Endothelial cell (in vitro differentiated cells): Measurements from ENCODE around the gene ME1. TPM values are rescaled to one million over a fixed set of nuclear protein-coding genes. Genes with fewer than 3 reads are reported as not detected.

Source experiments
- DNase-seq: peaks from one replicate; pipeline ENCODE4 v3.0.0; 2021; ENCODE audit warnings: low spot score
- H3K27ac Mint-ChIP-seq: one replicate; pipeline ENCODE4 v1.8.0; 2021; ENCODE audit warnings: mixed read lengths, inconsistent platforms; ENCODE audit not compliant: unreplicated experiment
- H3K27me3 Mint-ChIP-seq: one replicate; pipeline ENCODE4 v1.8.0; 2021; ENCODE audit warnings: mild to moderate bottlenecking, moderate library complexity, mixed read lengths, inconsistent platforms; ENCODE audit not compliant: unreplicated experiment
- H3K36me3 Mint-ChIP-seq: one replicate; pipeline ENCODE4 v1.8.0; 2021; ENCODE audit warnings: mild to moderate bottlenecking, low read depth, mixed read lengths, inconsistent platforms; ENCODE audit not compliant: unreplicated experiment
- H3K4me1 Mint-ChIP-seq: one replicate; pipeline ENCODE4 v1.8.0; 2021; ENCODE audit warnings: mild to moderate bottlenecking, mixed read lengths, inconsistent platforms; ENCODE audit not compliant: unreplicated experiment
- H3K4me3 Mint-ChIP-seq: one replicate; pipeline ENCODE4 v1.8.0; 2021; ENCODE audit warnings: mild to moderate bottlenecking, mixed read lengths, inconsistent platforms; ENCODE audit not compliant: unreplicated experiment
- H3K9me3 Mint-ChIP-seq: one replicate; pipeline ENCODE4 v1.8.0; 2021; ENCODE audit warnings: mixed read lengths, inconsistent platforms; ENCODE audit not compliant: unreplicated experiment
- total RNA-seq: library from RNA; stranded (reverse); fragmentation: NEBNext Ultra II Directional; extraction: Animal tissue kit (Norgen Biotek cat#: 25700); gene quantifications from one replicate; pipeline ENCODE4 v1.2.1, GENCODE V29; 2021; ENCODE audit not compliant: unreplicated experiment
- TF ChIP-seq, protein P1 (sequence below): fragments of 200-600 bp; sonication (generic); IDR thresholded peaks from one replicate; pipeline ENCODE4 v1.5.0; 2021; ENCODE audit warnings: antibody characterized with exemption; ENCODE audit not compliant: unreplicated experiment

Gene ME1
- total RNA-seq, 1 donor from 2014 or later: 13.4 TPM

GRCh38 chr6:83176246-83176645 is 254.6 kb downstream of the ME1 start:
- Mint-ChIP-seq H3K27me3 (no peaks in the 10 kb centered on the region), H3K36me3 (peaks cover 24% of the 10 kb centered on the region), H3K27ac (no peak overlapping the region), H3K9me3 (no peaks in the 10 kb centered on the region), H3K4me3 (no peak overlapping the region), H3K4me1 (no peaks in the 10 kb centered on the region)
- no peak for DNase-seq
- TF ChIP-seq, protein P1, sequence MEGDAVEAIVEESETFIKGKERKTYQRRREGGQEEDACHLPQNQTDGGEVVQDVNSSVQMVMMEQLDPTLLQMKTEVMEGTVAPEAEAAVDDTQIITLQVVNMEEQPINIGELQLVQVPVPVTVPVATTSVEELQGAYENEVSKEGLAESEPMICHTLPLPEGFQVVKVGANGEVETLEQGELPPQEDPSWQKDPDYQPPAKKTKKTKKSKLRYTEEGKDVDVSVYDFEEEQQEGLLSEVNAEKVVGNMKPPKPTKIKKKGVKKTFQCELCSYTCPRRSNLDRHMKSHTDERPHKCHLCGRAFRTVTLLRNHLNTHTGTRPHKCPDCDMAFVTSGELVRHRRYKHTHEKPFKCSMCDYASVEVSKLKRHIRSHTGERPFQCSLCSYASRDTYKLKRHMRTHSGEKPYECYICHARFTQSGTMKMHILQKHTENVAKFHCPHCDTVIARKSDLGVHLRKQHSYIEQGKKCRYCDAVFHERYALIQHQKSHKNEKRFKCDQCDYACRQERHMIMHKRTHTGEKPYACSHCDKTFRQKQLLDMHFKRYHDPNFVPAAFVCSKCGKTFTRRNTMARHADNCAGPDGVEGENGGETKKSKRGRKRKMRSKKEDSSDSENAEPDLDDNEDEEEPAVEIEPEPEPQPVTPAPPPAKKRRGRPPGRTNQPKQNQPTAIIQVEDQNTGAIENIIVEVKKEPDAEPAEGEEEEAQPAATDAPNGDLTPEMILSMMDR: no peak

DNA sequence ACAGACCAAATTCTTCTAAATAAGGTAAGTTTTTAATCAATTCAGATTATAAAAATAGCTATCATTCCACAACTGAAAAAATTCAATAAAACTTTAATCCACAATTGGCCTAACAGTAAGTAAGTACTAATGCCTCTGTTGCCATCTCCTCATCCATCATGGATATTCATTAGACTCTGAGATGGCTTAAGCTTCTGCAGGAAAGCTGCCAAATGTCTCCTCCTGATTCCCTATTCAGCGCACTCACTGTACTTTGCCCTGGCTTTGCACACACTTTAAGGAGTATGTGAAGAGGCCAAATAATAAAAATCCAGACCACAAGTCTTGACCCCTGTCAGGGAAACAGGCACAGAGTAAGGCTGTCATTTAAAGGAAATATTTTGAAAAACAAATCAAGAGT is 261.3 kb downstream of the ME1 start:
- no peaks in the 10 kb centered on the region for H3K27me3 Mint-ChIP-seq
- peaks cover 16% of the 10 kb centered on the region for H3K36me3 Mint-ChIP-seq
- H3K4me1 Mint-ChIP-seq: no peaks in the 10 kb centered on the region
- H3K27ac Mint-ChIP-seq: no peak overlapping the region
- TF ChIP-seq, protein P1: no peak
- no peaks in the 10 kb centered on the region for H3K9me3 Mint-ChIP-seq
- no peak for DNase-seq
- H3K4me3 Mint-ChIP-seq: no peak overlapping the region

DNA sequence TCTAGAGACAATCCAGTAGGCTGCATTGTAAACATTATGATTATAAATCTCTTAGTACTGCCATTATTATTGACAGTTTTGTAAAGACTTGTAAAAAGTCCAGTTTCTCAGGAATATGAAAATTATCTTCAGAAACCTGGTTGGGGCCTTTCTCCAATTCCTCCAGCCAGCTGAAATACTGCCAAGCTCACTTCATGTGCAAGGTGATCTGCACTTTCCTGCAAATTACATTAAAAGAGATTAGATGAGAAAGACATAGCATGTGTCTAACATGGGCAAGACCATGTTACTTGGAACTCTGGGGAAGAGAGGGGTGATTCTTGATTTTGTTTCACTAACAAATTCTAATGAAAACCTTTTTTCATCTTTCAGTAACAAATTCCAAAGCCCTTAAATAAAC is 261.7 kb downstream of the ME1 start:
- Mint-ChIP-seq H3K27me3 (no peaks in the 10 kb centered on the region), H3K9me3 (no peaks in the 10 kb centered on the region), H3K4me1 (no peaks in the 10 kb centered on the region), H3K27ac (no peak overlapping the region), H3K4me3 (no peak overlapping the region), H3K36me3 (peaks cover 12% of the 10 kb centered on the region)
- TF ChIP-seq, protein P1: no peak
- DNase-seq: no peak

DNA sequence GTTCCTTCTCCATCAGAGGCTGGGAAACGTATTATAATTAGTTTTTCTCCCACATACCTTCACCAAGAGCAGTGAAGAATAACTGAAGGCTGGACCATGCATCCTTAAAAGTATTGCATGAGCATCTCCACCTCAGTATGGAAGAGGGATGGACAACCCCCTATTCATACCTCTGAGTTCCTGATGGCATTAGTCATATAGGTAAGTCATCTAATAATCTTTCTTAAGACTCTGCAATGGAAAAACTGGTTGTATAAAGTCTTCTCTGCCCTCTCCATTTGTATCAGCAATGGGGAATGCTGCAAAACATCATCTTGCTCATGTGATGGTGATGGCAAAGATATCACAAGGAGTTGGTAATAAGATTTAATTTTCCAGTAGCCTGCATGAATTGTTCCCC is 262.3 kb downstream of the ME1 start:
- no peak for DNase-seq
- H3K27ac Mint-ChIP-seq: no peak overlapping the region
- no peaks in the 10 kb centered on the region for H3K27me3 Mint-ChIP-seq
- H3K36me3 Mint-ChIP-seq: peaks cover 11% of the 10 kb centered on the region
- no peak overlapping the region for H3K4me3 Mint-ChIP-seq
- H3K4me1 Mint-ChIP-seq: no peaks in the 10 kb centered on the region
- H3K9me3 Mint-ChIP-seq: no peaks in the 10 kb centered on the region
- TF ChIP-seq, protein P1: no peak

- no peak for DNase-seq
- H3K9me3 Mint-ChIP-seq: no peaks in the 10 kb centered on the region
- no peak overlapping the region for H3K27ac Mint-ChIP-seq
- no peaks in the 10 kb centered on the region for H3K4me1 Mint-ChIP-seq
- no peaks in the 10 kb centered on the region for H3K27me3 Mint-ChIP-seq
- TF ChIP-seq, protein P1: no peak
- H3K4me3 Mint-ChIP-seq: no peak overlapping the region
- H3K36me3 Mint-ChIP-seq: peaks cover 11% of the 10 kb centered on the region
These were observed 263.0 kb downstream of the ME1 start for GRCh38 chr6:83167726-83168278.

Other genes starting within 250 kb of the ME1 start
- gene PGM3, start 237.8 kb downstream of the ME1 start, total RNA-seq: 59.6 TPM
- gene RWDD2A, start 237.7 kb downstream of the ME1 start, total RNA-seq: 4.4 TPM
- 1.3 TPM for gene PRSS35, start 81.5 kb upstream of the ME1 start, total RNA-seq